ENCODE data around the gene LARGE2.

GRCh38 chr11:45927684-45928413 is 5.4 kb downstream of the LARGE2 start:
- TF ChIP-seq CTCF (IDR thresholded peaks at IDR 0.05) (no peak), POLR2A (IDR thresholded peaks at IDR 0.05) (no peak), POLR2AphosphoS5 (IDR thresholded peaks at IDR 0.05) (no peak), EP300 (IDR thresholded peaks at IDR 0.05) (no peak)

All from suprapubic skin (tissue), 4 donors.